ENCODE data around the gene CSRP3.

Gene CSRP3

DNA sequence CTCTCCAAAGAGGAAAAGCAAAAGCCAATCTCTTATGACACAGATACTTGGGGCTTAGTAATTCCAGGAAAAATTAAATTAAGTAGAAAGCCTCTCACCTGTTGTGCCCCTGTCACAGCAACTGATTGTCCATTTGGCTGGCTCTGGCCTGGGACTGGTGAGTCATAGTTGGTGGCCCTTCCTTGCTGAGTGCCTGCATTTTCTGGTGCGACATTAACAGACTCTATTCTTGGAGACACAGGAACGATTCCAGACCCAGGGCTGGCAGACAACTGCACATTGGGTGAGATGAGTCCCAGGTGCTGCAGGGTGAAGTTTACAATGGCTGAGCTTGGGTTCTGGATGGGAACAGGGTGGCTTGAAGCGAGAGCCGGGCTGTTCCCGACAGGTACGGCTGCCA, 23.3 kb upstream of the CSRP3 start:
- no peak for DNase-seq

DNA sequence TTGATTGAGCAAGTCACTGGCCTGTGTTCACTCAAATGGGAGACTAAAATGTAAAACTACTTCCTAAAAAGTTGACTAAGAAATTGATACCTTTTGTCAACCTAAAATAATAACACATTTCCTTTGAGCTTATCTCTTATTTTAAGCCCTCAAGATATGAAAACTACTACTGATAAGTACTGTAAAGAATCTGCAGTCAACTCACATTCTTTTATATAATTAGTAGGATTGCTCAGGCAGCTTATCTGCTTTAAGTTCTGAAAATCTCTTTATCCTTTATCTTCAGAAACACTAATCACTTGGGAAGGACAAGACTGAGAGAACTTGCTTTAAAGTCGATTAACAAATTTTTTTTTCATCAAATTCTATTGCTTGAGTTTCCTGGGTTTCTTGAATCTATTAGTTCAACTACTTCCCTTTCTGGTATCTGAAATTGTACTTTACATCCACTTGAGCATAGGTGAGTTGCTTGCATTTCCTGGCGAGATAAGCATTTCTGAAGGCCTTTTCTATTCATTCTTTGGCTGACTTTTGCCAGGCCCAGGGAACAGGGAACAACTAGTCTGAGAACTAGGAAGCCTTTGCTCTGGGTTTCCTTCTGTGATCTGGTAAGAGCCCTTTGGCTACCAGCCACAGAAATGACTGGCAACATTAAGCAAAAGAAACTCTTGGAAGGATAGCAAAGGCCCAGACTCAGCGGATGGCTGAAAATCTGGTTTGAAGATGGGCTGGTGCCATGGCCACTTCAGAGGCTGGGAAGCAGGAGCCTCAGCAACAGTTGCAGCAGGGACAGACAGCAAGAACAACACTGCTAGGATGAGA, 19.3 kb upstream of the CSRP3 start:
- DNase-seq = no peak

DNA sequence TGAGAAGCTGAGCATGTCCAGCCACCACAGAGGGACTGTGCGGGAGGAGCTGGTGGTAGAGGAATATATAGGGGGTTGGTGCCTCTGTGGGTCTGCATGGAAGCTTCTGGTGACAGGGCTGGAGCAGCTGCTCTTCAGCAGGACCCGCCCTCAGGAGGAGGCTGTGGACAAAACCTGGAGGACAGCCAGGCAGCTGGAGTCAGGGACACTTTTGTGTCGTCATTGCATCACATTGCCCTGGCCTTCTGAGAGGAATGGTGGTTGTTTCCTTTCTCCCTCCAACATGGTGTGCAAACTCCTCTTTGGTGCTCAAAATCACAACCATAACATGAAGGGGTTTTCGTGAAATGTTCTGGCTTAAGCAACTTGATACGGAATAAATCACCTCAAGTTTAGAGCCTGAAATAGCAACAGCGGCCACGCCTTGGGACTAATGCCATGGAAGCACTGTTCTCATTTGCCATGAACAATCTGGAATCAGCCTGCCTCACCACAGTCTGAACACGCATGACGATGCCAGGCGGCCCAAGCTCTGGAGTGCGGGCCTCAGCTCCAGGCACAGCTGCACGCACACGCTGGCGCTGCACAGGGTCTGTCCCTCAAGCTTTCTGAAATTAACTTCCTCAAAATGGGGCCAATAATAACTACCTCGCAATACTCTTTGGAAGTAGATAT, 17.1 kb upstream of the CSRP3 start:
- no peak for DNase-seq

DNA sequence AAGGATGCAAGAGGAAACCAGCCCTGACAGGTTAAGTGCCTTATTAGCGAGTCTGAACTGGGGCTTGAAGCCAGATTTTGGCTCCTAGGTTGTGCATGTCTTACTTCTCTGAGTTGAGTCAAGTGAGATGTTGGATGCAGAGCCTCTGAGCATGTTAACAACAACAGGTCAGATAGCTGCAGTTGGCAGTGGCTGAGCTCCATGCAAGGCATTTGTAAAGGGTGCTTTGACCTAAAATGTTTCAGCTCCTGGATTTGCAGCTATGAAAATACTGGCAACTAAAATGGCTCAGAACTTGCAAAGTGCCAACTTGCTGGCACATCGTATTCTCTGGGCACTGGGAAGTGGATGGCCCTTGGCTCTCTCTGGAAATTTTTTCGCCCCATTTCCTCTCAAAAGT, 16.4 kb upstream of the CSRP3 start:
- DNase-seq = no peak

DNA sequence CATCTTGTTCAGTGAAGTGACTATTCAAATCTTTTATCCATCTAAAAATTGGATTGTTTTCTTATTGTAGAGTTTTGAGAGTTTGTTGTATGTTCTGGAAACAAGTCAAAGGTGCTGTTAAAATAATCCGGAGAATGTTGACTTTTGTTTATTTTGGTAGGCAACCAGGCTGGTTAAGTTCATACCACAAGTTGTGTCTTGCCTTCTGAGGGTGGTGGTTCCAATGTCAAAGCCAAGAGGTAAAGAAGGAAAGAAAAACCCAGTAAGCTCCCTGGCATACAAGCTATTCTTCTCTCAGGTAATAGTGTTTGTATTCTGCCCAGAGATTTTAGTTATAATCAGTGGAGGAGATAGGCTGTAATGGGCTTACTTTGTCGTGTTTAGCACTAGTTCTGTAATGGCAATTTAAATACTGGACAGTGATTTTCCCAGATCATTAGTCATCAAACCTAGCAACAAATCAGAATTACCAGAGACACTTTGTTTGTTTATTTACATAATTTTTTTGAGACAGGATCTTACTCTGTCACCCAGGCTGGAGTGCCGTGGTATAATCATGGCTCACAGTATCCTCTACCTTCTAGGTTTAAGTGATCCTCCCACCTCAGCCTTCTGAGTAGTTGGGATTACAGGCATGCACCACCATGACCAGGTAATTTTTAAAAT, 15.1 kb upstream of the CSRP3 start:
- no peak for DNase-seq

DNA sequence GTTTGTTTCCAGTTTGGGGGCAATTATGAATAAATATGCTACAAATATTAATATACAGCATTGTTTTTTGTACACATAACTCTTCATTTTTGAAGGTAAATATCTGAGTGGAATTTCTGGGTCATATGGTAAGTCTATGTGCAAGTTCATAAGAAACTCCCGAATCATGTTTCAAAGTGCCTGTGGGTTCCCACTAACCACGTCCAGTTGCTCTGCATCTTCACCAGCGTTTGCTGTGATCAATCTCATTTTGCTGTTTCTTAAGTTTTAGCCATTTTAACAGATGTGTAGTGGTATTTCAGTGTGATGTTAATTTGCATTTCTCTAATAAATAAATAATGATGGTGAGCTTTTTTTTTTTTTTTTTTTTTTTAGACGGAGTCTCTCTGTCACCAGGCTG, 14.2 kb upstream of the CSRP3 start:
- DNase-seq = no peak

DNA sequence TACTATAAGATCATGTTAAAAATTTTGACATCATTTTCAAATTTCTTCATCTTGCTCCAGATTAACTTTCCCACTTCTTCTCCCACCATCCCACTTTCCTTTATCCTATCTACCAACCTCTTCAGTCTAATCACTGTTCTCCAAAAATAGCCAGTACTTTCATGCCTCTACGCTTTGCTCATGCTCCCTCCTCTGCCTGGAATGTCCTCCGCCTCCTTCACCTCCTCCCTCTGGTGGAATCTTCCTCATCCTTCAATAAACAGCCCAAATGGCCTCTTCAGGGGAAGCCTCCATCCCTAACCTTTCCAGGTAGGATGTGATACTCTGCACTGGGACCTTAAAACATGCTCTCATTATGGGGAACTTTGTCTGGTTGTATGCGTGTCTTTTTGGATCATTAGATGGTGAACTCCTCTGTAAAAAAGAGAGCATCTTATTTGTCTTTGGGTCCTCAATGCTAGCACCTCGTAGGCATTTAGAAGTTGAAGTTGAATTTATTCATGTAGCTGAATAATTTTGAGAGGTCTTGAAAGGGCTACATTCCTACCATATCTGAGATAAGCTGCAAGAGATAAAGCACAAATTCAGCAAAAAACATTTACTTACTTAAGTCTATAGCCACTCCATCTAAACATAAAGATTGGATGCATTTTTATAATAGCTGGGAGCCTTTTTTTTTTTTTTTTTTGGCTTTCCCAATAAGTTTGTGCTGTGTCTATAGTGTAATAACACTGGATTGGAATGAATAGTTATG, 8.0 kb upstream of the CSRP3 start:
- DNase-seq = no peak

DNA sequence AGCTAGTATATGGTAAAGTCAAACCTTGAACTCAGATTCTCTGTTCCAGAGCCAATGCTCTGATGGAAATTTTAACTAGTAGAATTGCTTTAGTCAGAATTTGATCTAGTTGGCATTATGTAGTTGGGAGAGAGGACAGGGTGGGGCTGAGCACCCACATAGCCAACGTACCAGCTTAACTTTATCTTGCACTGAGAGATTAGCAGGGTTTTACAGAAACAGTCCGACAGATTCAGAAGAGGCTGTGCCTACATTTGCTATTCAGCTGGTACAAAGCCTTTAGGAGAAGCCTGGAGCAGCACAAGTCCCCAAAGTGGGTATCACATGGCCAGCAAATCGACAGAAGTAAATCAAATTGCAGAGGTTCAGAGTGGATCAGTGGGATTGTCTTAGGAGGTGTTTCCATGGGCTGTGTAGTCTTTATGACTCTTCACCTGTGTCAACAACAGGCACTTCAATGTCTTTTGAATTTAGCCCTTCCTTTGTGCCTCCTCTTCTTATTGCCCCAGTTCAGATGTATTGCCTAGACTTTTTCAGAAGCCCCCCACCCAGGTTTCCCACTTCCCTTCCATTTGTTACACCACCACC, 7.3 kb upstream of the CSRP3 start:
- DNase-seq = no peak

DNA sequence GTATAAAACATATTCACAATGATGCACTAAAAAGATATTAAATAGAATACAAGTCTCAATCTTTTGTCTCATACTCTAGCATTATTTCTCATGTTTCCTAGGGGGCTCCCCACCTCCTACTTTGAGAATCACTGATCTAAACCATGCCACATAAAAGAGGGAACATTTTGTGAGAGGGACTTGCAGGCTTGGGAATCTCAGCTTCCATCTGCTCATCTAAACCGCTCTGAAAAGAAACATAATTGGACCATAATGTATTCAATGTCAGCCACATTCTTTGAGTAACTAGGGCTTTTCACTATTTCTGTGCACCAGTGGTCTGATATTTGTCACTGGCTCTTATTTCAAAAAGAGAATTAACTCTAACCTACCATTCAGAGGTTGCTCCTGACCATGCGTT, 6.4 kb upstream of the CSRP3 start:
- DNase-seq = no peak

DNA sequence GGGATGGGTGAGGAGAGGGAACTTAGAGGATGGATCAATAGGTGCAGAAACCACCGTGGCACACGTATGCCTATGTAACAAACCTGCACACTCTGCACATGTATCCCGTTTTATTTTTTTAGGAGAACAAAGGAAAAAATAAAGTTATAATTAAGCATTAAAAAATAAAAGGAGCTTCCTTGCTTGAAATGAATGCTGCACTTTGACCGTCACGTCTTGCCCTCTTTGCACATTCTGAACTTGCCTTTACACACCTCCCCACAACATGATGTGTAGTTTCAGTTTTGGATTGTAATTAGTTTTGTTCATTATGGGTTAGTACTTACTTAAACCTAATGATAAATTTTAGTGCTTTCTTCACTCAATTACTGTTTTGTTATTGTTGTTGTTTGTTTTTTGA, 3.1 kb upstream of the CSRP3 start:
- DNase-seq = no peak

DNA sequence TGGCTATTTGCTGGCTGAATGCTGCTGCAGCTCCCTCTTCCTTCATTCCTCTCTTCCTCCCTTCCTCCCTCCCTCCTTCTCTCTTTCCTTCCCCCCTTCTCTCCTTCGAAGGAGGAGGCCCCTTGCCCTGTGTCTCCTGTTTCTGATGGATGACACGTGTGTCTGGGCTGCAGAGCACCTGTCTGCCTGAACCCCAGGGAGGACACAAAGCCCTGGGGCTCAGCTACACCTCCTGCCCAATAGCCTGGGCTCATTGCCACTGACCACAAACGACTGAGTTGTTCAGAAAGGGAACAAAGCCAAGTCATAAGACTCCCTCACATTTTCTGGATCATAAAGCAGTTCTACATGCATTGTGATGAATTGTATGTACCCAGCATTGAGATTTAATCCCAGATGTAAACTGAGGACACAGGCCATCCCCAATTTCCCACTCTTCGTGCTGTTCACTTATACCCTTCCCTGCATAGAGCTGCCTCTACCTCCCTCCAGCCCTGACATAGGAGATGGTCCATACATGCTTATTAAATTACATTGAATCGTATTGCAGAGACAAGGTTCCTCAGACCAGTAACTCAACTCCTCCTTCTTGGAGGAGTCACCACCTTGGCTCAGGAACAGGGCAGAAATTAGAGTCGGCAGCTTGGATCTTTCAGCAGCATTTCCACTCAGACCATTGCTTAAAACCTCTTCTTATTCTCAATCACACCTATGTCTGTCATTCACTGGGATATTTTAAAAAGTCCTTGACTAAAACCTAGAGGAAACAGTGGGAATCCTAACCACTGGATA, 1.2 kb downstream of the CSRP3 start:
- no peak for DNase-seq

DNA sequence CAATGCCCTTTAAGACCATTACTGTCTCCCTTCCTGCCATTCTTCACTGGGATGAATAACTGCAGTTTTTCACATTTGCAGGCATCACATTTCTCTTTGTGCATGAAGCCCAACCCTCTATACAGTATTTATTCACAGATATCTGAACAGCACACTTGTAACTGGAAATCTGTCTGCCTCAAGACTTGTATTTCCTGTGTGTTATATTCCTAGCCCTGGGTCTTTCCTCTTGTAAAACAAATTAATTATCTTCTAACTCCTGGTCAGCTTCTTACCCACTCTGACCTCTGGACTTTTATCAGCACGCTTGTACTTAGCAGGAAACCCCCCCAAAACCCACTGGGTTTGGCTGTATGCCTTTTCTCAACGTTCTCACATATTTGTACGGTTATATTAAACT, 2.0 kb downstream of the CSRP3 start:
- no peak for DNase-seq

DNA sequence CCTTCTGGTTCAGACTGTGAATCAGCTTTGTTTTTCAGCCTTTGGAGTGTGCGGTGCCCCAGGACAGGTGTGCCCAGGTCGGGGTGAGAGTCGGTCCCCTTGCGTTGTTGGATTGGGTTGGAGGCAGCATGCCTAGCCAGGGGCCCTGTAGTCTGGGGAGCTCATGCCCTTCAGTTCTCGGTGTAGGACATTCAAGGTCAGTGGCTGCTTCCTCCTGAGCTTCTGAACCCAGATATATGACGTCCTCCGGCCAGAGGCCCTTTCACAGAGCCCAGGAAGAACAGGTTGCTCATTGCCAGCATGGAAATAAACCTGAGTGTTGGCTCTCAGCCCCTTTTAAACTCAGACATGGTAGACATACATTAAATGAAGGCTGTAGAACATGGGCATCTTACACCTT, 2.7 kb downstream of the CSRP3 start:
- DNase-seq = no peak

DNA sequence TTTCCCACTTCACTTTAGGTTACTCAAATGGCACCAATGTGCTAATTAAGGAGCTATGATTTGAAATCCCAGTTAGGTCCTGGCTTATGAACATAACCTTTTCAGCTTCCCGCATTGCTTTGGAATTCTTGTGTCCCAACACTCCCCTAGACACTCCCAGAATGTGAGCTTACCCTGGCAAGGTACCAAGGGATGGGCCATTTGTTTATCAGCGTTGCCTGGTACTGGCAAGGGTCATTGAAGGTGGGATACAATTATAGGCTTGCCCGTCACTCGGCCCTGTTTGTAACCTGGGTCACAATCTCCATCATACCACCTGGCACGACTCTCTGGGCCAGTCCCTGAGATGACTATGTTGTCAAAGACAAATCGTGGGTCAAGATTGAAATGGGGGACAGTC, 5.4 kb downstream of the CSRP3 start:
- no peak for DNase-seq

DNA sequence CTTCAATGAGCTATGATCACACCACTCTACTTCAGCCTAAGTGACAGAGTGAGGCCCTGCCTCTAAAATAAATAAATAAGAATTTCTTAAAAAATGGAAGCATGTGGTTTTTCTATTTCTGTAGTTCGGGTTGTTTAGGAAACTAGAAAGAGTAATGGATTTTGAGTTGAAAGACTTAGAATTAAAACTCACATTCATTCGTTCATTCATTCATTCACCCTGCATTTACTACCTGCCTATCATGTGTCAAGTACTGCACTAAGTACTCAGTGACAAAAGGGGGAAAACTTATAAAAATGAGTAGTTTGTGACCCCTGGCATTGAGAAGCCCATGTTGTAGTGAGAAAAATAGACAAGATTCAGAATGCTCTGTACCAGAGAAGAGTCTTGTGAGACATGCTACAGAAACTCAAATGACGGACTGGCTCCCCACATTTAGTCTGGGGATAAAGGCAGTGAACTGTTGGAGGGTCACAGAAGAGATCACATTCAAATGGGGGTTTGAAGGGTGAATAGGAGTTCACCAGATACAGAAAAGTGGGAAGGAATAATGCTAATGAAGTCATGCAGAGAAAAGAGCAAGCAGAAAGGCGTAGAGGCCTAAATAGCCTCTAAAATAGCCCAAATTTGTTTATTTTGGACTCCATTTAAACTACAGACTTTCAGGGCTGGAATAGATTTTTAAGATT, 7.0 kb downstream of the CSRP3 start:
- DNase-seq = no peak

DNA sequence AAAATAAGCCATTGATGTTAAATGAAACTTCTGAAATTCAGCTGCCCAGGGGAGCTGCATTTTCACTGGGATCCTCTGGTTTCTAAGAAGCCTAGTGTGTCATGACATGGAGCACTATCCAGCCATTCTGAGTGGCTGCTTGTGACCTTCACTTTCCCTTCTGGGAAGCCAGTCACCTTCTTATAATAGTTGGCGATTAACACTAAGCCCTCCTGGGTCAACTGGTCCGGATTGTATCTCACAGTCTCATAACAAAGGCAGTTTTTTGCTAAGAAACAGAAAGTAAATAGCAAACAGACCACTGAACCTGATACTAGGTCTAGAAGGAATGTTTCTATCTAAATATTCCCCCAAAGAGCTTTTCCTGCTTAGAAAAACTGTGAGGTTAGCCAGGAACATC, 7.9 kb downstream of the CSRP3 start:
- no peak for DNase-seq

DNA sequence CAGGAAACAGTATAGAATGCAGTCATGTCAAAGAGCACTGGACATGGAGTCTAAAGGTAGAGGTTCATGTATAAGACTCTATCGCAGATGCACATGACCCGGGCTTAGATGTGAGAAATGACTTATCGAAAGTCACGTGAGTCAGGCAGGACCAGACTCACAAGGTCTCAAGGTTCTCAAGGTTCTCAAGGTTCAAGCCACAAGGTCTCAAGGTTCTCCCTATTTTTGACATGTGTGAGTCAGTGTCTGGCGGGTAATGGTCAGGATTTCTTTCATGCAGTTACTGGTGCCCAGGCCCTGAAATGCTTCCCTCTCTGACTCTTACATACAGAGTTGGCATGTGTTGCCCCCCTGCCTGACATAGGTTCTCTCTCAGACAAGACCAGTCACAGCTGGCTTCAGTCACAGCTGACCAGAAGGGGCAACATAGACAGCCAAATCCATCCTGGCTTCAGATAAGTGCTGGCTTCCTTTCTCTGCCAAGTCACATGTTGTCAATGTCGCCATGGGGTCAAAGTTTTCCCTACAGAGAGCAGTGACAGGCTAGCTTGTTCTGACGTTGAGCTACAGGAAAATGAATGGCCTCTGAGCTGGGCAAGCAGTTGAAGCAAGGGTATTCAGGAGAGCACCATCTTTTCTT, 10.1 kb downstream of the CSRP3 start:
- no peak for DNase-seq

DNA sequence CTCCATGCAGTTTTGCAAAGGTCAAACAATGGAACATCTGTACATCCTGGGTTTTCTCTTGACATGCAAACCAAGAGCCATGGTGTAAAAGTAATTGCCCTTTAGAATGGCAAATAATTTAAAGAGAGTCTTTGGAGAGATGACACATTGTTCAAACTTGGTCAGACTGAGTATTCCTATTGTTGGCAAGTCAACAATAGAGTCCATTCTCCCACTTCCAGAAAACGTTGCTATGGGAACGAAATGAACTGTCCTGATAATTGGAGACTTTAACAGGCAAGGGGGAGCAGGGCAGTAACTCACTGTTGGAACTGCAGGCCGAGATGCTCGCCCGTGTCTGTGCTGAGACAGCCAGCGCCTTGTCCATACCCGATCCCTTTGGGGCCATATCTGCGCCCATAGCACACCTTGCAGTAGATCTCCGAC, 13.9 kb downstream of the CSRP3 start:
- no peak for DNase-seq

DNA sequence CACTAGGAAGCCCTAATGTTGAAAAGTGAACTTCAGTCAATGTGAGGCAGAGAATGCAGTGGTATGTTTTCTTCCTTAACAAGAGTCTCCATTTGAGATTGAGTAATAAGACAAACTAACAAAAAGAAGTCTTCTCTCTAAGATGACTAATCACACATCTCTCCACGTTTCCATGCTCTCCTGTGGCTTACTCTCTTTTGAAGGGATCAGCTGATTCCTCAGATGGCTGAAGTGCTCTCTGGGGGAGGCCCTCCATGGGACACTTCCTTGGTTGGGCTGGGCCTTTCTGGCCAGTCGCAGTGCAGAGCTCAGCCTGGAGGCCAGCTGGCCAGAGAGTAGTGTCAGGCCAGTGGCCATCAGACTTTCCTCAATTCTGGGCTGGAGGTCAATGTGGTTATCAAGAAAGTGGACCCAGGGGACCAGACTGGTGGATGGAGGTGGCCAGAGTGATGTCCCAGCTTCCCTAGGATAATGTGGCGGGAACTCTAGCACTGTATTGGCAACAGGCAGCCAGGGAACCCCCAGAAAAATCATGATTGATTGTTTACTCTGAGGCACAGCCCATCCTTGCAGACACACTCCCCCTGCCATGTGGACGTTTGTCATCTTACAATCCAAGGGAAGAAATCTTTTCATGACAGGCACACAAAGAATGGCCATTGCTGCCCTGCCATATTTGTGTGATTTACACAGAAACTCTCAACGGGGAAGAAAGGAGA, 14.5 kb downstream of the CSRP3 start:
- no peak for DNase-seq

DNA sequence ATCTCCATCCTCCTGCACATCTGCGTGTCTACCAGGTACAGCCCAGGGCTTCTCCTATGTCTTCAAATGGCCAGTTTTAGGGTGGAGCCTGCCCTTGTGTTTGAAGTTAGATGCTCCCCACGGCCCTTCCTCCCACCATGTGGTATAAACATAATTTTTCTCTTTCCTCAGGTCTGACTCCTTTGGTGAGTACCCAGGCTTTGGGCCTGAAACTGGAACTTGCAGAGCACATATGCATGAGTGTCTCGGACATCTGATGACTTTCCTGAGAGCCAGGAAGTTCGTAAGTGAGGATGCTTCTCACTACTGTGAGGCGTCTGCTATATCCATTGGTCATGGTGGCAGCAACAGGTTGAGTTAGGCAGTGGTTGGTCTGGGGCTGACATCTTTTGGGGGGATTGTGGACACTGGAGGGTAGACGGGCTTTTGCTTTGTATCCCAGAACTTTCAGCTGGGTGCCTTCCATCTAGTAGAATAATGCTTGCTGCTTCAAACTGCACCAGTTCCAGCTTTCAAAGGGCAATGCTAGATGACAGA, 16.2 kb downstream of the CSRP3 start:
- no peak for DNase-seq

Measured in activated CD8-positive, alpha-beta memory T cell treated with anti-CD3 and anti-CD28 coated beads for 24 hours (primary cell).